ENCODE results near the gene CDC42. TPM values are rescaled to one million over a fixed set of nuclear protein-coding genes. Genes with fewer than 3 reads are reported as not detected.

CDC42 gene
- total RNA-seq, 1 donor from 2014 or later: 111 TPM

- intact Hi-C loops (cut with DNase I): no loop called here
- no peaks in the 10 kb centered on the region for H3K9me3 ChIP-seq
- H3K4me1 ChIP-seq: no peaks in the 10 kb centered on the region
- no peak overlapping the region for H3K27ac ChIP-seq
- DNase-seq (ENCODE audit: low spot score in 2 of 2): no peak
- H3K36me3 ChIP-seq: no peaks in the 10 kb centered on the region
- H3K27me3 ChIP-seq: no peaks in the 10 kb centered on the region
- H3K4me3 ChIP-seq: no peak overlapping the region
- no peak for TF ChIP-seq CTCF (IDR thresholded peaks at IDR 0.05)
These were observed 6.8 kb upstream of the CDC42 start for GRCh38 chr1:22045604-22046228.

GRCh38 chr1:22048351-22049192 is 3.9 kb upstream of the CDC42 start:
- no peak overlapping the region for H3K27ac ChIP-seq
- no peaks in the 10 kb centered on the region for H3K27me3 ChIP-seq
- no peaks in the 10 kb centered on the region for H3K4me1 ChIP-seq
- DNase-seq (ENCODE audit: low spot score in 2 of 2): no peak
- no peak overlapping the region for H3K4me3 ChIP-seq
- intact Hi-C loops (cut with DNase I): no loop called here
- TF ChIP-seq CTCF (IDR thresholded peaks at IDR 0.05): no peak
- H3K9me3 ChIP-seq: no peaks in the 10 kb centered on the region
- H3K36me3 ChIP-seq: no peaks in the 10 kb centered on the region

- H3K9me3 ChIP-seq: no peaks in the 10 kb centered on the region
- no peak for TF ChIP-seq CTCF (IDR thresholded peaks at IDR 0.05)
- no peak overlapping the region for H3K27ac ChIP-seq
- intact Hi-C loops (cut with DNase I): loop anchor here (5.0 kb wide), 1 partner anchor 1263 kb away; the partner anchor contains the start of gene HP1BP3
- no peak overlapping the region for H3K4me3 ChIP-seq
- H3K27me3 ChIP-seq: no peaks in the 10 kb centered on the region
- no peak for DNase-seq (ENCODE audit: low spot score in 2 of 2)
- H3K36me3 ChIP-seq: no peaks in the 10 kb centered on the region
- peaks cover 7 to 8% of the 10 kb centered on the region in 2 donors for H3K4me1 ChIP-seq
These were observed 2.2 kb upstream of the CDC42 start for GRCh38 chr1:22050330-22050729.

GRCh38 chr1:22051607-22052114 is 848 bp upstream of the CDC42 start:
- DNase-seq (ENCODE audit: low spot score in 2 of 2): no peak
- H3K36me3 ChIP-seq: no peaks in the 10 kb centered on the region
- no peaks in the 10 kb centered on the region for H3K27me3 ChIP-seq
- H3K27ac ChIP-seq: no peak overlapping the region
- TF ChIP-seq CTCF (IDR thresholded peaks at IDR 0.05): no peak
- intact Hi-C loops (cut with DNase I): loop anchor here (1.0 to 5.0 kb wide), 2 partner anchors 268 to 1264 kb away; partner anchors contain the start of genes HP1BP3 and USP48
- H3K4me3 ChIP-seq: peak overlapping the region in 1 of 2 donors; percentile 93
- no peaks in the 10 kb centered on the region for H3K9me3 ChIP-seq
- peaks cover 15 to 22% of the 10 kb centered on the region in 2 donors for H3K4me1 ChIP-seq

GRCh38 chr1:22053017-22053860 is 730 bp downstream of the CDC42 start:
- intact Hi-C loops (cut with DNase I): loop anchor here (1.0 to 5.0 kb wide), 2 partner anchors 28 to 1266 kb away; partner anchors contain the start of gene HP1BP3
- DNase-seq (ENCODE audit: low spot score in 2 of 2): peak in 1 of 2 donors; percentile 73
- H3K4me3 ChIP-seq: peak overlapping the region; percentile 93 to 100

More at GRCh38 chr1:22053017-22053860, 730 bp downstream of the CDC42 start:
- Histone ChIP-seq H3K9me3 (no peaks in the 10 kb centered on the region), H3K27ac (peak overlapping the region; percentile 99), H3K4me1 (peaks cover 15 to 36% of the 10 kb centered on the region in 2 donors), H3K27me3 (no peaks in the 10 kb centered on the region), H3K36me3 (no peaks in the 10 kb centered on the region)
- TF ChIP-seq CTCF (IDR thresholded peaks at IDR 0.05): no peak
